GM15510 (cell line): Measurements from ENCODE around the gene FAM170A.

Experiments used
- POLR2A ChIP-seq: IDR thresholded peaks from 3 replicates; pipeline ENCODE4 v1.6.1; 2011; ENCODE audit warnings: borderline replicate concordance; ENCODE audit not compliant: insufficient read length; ENCODE audit errors: extremely low read depth

FAM170A gene

DNA sequence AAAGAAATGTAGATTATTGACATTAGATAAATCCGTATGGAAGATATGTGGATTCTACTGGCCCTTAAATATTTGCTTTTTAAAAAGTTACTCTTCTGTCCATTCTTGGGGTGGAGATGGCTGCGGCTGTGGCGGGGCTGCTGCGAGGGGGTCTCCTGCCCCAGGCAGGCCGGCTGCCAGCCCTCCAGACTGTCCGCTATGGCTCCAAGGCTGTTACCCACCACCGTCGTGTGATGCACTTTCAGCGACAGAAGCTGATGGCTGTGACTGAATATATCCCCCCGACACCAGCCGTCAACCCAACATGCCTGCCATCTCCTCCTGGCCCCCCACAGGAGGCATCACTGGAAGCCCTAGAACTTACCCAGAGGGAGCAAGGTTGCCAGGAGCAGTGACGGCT is 50.7 kb downstream of the FAM170A start:
- no peak for TF ChIP-seq POLR2A

DNA sequence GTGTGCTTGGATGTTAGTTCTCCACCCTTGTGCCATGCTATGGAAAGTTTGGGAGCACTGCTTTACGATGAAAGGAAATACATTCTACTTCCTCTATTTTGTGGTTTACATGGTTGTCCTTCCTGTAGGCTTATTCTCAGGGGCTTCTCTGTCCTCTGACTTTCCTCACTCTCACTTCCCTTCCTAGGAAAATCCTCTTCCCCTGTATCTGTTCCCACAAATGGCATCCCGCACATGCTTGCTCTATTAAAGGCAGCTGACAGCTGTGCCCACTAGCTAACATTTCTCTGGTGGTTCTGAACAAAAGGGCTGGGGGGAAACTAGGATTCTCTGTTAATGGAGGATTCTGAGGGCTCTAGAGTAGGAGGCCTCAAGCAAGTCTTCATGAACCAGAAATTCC is 52.4 kb downstream of the FAM170A start:
- no peak for TF ChIP-seq POLR2A

DNA sequence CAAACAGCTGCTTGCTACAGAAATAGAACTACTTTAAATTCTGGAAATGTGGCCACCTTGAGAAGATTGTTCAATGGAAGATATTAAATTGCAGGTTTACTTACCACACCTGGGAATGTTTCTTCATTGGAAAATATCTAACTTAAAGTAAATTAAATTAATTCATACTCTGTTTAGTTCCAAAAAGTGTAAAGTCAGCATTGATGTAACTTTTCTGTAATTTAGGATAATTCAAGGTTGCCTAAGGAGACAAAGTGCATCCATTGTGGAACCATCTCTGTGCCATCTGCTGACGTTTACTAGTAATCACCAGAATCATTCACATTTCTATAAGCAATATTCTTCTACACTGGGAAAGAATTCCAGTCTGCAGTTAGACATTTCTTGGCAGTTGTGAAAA is 53.0 kb downstream of the FAM170A start:
- TF ChIP-seq POLR2A: no peak
